ENCODE data around the gene MYH15. TPM values are rescaled to one million over a fixed set of nuclear protein-coding genes. Genes with fewer than 3 reads are reported as not detected.

The MYH15 gene
- total RNA-seq = under 1 TPM; under 0.01 to 0.34 TPM

DNA sequence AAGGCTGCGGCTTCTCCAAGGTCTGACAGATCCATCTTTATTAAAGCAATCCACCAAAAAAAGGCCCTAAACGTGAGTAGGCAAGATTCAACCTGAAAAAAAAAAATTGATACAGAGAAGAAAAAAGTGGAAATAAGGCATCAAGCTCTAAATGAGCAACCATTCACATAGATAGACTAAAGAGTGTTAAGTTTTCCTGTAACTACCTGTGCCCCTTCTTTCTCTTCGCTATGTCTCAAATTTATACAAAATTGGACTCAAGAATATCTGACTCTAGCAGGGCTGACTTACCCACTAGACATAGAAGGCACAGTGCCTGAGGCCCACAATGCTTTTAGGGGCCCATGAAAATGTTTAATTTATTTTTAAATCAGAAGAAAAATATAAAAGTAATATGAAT lies at the start of gene MYH15:
Gene MYH15, minus strand, starts transcription at position 101 of the 400 bp plus-strand sequence. Its CDS starts 66 bp downstream, at position 35.

Other genes starting within 250 kb of the MYH15 start
- not detected for gene HHLA2, start 214.0 kb downstream of the MYH15 start, total RNA-seq
- 10 to 100 TPM; 20.6 to 45.0 TPM for gene CIP2A, start 78.8 kb upstream of the MYH15 start, total RNA-seq
- 10 to 100 TPM; 13.0 to 17.2 TPM for gene DZIP3, start 79.1 kb upstream of the MYH15 start, total RNA-seq
- not detected for gene RETNLB, start 246.8 kb upstream of the MYH15 start, total RNA-seq

Measured in melanocyte of skin (primary cell).